ENCODE measurements around the gene FNDC5. TPM values are rescaled to one million over a fixed set of nuclear protein-coding genes. Genes with fewer than 3 reads are reported as not detected.

FNDC5 gene
- total and polyA plus RNA-seq, 9 of the 15 experiments (the other 6 are each of a cell fraction or from before 2014, with no cell fraction given): 0.06 to 2.1 (median 0.22) TPM

DNA sequence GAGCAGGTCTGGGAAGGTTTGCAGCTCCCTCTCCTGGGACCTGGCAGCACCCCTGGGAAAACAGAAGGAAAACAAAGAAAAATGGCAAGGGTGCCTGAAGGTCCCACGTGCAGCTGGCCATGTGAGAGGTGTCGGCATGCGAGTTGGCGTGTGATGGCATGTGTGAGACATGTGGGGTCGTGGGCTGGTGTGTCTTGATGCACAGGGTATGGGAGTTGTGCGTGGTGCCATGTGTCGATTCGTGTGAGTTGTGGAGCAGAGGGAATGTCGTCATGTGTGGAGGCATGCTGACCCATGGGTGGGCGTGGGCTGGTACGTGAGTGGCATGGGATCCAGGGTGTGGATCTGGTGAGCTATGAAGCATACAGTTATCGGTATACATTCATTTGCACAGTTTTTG is 16.9 kb upstream of the FNDC5 start:
- in situ Hi-C loops (cut with MboI): loop anchor here (25.0 kb wide), 1 partner anchor 725 kb away; no protein-coding TSS in a partner anchor
- Histone ChIP-seq H3K9me1 (ENCODE audit: control insufficient read depth, insufficient read depth, low read length) (no peaks in the 10 kb centered on the region), H3K4me3 (no peak overlapping the region), H3K9ac (ENCODE audit: insufficient read depth in 1 of 2, low read depth in 2 of 2, low read length in 2 of 2) (no peak overlapping the region), H4K20me1 (replicated peaks; ENCODE audit: control insufficient read depth, insufficient read depth, low read length) (peaks cover 37% of the 10 kb centered on the region), H3K4me2 (ENCODE audit: insufficient read depth, low read length) (no peak overlapping the region), H3K27ac (ENCODE audit: extremely low read depth, low read depth, low read length) (no peak overlapping the region), H3K36me3 (ENCODE audit: control insufficient read depth, insufficient read depth, low read length) (no peaks in the 10 kb centered on the region), H3K79me2 (ENCODE audit: control insufficient read depth, insufficient read depth, low read length) (no peaks in the 10 kb centered on the region), H3K27me3 (ENCODE audit: control insufficient read depth in 2 of 2, insufficient read depth in 2 of 2, low read length in 2 of 2) (peaks cover 10 to 60% of the 10 kb centered on the region in 2 experiments; a peak in 4 of 5 replicates), H3K4me1 (replicated peaks in 1 of 2; ENCODE audit: control insufficient read depth in 2 of 2, insufficient read depth in 2 of 2, low read length in 2 of 2) (peaks cover 4 to 26% of the 10 kb centered on the region in 2 experiments; a peak in 4 of 5 replicates), H3K9me3 (replicated peaks; ENCODE audit: control insufficient read depth, insufficient read depth, low read depth, low read length) (no peaks in the 10 kb centered on the region), H2AFZ (ENCODE audit: low read depth, low read length) (no peak overlapping the region)
- POLR2A ChIA-PET: no interaction called here
- intact Hi-C loops (cut with micrococcal nuclease): no loop called here
- CTCF ChIA-PET (ENCODE audit: low intra/inter-chr PET ratio): interaction anchor here (1.1 to 1.2 kb wide), 2 partner anchors 11 to 487 kb away, joined by 3 to 4 read pairs; no protein-coding TSS in a partner anchor
- WGBS (ENCODE audit: insufficient coverage, low coverage, missing lambda C conversion rate): under 1% methylated on average over 12 of the region's 12 CpGs
- ATAC-seq (no peak), FAIRE-seq (no peak), DNase-seq (ENCODE audit: extremely low read depth in 1 of 4, low spot score in 3 of 4) (no peak)
- TF ChIP-seq, protein P1, sequence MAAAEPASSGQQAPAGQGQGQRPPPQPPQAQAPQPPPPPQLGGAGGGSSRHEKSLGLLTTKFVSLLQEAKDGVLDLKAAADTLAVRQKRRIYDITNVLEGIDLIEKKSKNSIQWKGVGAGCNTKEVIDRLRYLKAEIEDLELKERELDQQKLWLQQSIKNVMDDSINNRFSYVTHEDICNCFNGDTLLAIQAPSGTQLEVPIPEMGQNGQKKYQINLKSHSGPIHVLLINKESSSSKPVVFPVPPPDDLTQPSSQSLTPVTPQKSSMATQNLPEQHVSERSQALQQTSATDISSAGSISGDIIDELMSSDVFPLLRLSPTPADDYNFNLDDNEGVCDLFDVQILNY (CRISPR knock-in tag; IDR thresholded peaks at IDR 0.05): no peak
- TF ChIP-seq FOS (IDR thresholded peaks at IDR 0.05; ENCODE audit: extremely low read depth, insufficient read length): no peak
- TF ChIP-seq, protein P2, sequence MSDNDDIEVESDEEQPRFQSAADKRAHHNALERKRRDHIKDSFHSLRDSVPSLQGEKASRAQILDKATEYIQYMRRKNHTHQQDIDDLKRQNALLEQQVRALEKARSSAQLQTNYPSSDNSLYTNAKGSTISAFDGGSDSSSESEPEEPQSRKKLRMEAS (CRISPR knock-in tag; IDR thresholded peaks at IDR 0.05): 0 out of 2 replicates have a peak, but pooled peaks have one; percentile 21
- no TSS peak for BruUV-seq (replicated peaks)

All from K562 (cell line).